ENCODE measurements around the gene PNN. TPM values are rescaled to one million over a fixed set of nuclear protein-coding genes. Genes with fewer than 3 reads are reported as not detected.
"Not testable (repeated sequence)": the region's sequence is repeated elsewhere in the genome, so short reads cannot be mapped to it uniquely, and the experiment has no call there.

The PNN gene
- total RNA-seq, 1 donor from 2014 or later, result 21.7 TPM

DNA sequence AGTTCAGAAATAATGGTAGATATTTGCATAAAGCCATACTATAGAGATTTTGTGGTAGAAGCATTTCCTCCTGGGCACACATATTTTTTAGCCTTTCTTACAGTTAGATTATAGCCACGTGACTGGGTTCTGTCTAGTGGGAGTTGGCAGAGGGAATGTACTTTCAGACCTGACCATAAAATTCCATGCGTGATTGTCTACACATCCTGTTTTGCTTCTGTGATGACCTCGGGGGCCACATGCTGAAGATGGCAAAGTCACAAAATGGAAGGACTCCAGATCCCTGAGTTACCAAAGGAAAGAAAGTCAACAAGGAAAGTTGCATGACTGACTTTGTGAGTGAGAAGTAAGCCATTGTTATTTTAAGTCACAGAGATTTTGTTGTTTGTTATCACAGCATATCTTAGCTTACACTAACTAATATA is 44.0 kb downstream of the PNN start:
- ATAC-seq (no peak), DNase-seq (ENCODE audit: missing footprints) (no peak)
- intact Hi-C loops (cut with DNase I), result no loop called here

DNA sequence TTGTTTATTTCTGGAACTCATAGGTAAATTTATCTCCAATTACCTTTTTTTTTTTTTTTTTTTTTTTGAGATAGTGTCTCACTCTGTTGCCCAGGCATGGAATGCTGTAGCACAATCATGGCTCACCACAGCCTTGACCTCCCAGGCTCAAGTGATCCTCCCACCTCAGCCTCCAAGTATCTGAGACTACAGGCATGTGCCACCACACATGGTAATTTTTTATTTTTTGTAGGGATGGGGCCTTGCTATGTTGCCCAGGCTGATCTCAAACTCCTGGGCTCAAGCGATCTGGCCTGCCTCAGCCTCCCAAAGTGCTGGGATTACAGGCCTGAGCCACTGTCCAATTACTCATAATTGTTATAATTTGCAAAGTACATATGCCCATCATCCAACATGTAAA is 45.4 kb downstream of the PNN start:
- DNase-seq (ENCODE audit: missing footprints); ATAC-seq; intact Hi-C loops (cut with DNase I): not testable (repeated sequence)

DNA sequence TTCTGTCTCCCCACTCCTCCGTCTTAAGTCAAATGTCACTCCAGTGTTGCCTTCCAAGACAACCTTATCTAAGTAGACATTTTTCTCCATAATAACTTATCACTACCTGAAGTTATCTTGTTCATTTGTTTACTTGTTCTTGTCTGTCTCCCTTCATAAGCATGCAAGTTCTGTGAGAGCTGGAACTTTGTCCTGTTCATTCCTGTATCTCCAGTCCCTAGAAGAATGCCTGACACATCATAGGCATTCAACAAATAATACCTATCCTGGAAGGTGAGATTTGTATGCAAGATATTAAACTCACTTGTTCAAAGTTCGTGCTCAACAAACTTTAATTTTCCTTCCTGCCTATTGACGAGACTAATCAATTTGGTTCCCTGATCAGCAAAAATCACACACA is 53.0 kb downstream of the PNN start:
- ATAC-seq (no peak), DNase-seq (ENCODE audit: missing footprints) (no peak)
- intact Hi-C loops (cut with DNase I), result no loop called here

DNA sequence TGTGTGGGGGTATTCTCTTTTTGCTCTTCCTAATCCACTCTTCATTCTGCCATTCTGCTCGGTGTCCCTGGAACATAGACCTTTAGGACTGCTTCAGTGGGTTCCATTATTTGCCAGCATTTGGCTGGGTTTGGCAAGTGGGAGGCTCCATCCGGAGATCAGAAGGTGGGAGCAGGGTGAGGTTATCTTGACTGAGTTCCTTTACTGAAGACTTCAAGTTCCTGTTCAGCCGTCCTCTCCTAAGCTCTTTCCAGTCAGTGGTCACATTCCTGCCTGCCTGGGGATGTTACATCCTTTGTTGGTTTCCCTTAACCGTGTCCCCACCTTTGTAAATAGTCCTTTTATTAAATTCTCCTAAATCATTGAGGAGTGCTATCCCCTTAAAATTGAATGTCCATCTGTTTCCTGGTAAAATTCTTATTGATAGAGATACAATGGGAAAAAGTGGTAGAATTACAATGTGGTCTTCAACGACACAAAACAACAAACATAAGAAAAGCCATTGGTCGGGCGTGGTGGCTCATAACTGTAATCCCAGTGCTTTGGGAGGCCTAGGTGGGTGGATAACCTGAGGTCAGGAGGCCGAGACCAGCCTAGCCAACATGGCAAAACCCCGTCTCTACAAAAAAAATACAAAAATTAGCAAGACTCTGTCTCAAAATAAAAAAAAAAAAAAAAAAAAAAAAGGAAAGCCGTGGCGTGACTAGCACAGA is 53.6 kb downstream of the PNN start:
- ATAC-seq, result no peak
- DNase-seq (ENCODE audit: missing footprints), result no peak
- intact Hi-C loops (cut with DNase I), result no loop called here

DNA sequence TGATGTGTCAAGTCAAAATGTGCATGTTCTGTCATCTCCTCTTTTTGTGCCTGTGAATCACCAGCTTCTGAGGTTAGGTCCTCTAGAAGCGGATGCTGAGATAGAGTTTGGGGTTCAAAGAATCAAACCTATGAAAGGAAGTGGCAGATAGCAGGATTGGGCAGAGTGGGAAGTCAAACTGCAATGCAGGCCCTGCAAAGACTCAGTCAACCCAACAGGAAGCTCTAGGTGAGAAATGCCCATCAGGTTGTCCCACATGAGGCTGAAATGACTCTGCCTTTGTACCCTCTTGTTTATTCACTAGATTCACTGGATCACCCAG is 54.1 kb downstream of the PNN start:
- no peak for DNase-seq (ENCODE audit: missing footprints)
- intact Hi-C loops (cut with DNase I), result no loop called here
- ATAC-seq, result no peak

DNA sequence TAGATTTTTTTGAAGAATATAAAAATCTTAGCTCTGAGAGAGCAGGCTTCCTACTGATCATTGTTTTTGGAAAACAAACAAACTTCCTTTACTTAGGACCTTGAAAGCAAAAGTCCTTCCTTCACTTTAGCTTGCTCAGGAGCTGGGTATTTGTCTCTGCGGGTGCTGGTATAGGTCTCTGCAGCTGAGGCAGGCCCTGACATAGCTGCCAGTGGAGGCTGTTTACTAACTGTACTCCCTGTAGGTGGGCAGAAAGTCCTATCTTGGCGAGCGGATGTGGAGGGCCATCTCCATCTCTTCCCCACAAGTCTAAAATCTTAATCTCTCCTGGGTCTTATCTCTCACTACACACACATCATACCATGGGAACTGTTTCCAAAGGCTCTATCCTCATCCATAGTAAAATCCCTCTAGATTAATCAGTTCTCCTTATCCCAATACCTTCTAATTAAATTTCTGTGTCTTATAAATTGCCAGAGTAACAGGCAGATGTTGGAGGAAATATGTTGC is 54.6 kb downstream of the PNN start:
- no peak for DNase-seq (ENCODE audit: missing footprints)
- intact Hi-C loops (cut with DNase I), result no loop called here
- ATAC-seq, result no peak

DNA sequence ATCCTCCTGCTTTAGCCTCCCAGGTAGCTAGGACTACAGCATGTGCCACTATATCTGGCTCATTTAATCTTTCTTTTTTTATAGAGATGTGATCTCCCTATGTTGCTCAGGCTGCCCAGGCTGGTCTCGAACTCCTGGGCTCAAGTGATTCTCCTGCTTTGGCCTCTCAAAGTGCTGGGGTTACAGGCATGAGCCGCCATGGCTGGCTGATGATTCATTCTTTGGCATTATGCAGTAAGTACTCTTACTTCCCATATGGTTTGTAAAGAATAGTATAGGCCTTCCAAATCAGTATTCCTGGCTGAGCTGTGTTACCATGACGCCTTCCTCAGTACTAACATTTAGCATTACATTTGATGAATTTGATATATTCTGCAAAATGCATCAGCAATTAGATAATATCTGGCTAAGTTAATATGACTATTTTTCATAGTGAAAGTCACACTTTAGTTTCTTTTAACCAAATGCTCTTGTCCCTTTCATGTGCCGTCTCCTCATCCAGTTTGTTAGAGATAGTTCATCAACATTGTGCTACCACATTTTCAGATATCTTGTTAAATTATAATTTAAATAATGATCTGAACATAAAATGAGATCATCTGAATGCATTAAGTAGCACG is 55.5 kb downstream of the PNN start:
- ATAC-seq, result no peak
- intact Hi-C loops (cut with DNase I), result no loop called here

DNA sequence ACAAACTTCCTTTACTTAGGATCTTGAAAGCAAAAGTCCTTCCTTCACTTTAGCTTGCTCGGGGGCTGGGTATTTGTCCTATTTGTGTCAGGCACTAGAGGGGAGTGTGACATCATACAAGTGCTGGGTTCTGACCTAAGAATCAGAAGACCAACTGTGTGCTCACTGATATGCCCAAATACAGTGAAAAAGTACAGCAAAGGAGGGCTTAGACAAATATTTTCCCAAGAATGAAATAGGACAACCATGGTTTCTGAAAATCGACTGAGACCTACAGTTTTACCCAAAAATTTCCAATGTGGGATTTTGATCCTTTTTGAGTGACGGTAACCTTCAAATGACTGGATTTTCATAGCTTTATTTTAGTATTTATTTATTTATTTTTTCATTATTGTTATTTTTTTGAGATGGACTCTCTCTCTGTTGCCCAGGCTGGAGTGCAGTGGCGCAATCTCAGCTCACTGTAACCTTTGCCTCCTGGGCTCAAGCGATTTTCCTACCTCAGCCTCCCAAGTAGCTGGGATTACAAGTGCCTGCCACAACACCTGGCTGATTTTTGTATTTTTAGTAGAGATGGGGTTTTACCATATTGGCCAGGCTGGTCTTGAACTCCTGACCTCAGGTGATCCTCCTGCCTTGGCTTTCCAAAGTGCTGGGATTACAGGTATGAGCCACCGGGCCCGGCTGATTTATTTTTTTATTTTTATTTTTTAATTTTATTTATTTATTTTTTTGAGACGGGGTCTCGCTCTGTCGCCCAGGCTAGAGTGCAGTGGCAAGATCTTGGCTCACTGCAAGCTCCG is 56.9 kb downstream of the PNN start:
- intact Hi-C loops (cut with DNase I); DNase-seq (ENCODE audit: missing footprints): not testable (repeated sequence)
- ATAC-seq, result peak; percentile 63

More for the DNA sequence above, 55.5 kb downstream of the PNN start:
- no peak for DNase-seq (ENCODE audit: missing footprints)

Other genes with a start within 250 kb of the PNN start
- gene SEC23A, start 72.0 kb upstream of the PNN start, total RNA-seq, result 86.0 TPM
- 7.0 TPM for gene GEMIN2, start 60.9 kb upstream of the PNN start, total RNA-seq
- gene TRAPPC6B, start 4.9 kb upstream of the PNN start, total RNA-seq, result 23.6 TPM
- gene MIA2, start 58.7 kb downstream of the PNN start, total RNA-seq, result 22.2 TPM

All from Right ventricle myocardium inferior (tissue), 1 donor.